ENCODE data around the gene SPTBN1.

SPTBN1 gene

DNA sequence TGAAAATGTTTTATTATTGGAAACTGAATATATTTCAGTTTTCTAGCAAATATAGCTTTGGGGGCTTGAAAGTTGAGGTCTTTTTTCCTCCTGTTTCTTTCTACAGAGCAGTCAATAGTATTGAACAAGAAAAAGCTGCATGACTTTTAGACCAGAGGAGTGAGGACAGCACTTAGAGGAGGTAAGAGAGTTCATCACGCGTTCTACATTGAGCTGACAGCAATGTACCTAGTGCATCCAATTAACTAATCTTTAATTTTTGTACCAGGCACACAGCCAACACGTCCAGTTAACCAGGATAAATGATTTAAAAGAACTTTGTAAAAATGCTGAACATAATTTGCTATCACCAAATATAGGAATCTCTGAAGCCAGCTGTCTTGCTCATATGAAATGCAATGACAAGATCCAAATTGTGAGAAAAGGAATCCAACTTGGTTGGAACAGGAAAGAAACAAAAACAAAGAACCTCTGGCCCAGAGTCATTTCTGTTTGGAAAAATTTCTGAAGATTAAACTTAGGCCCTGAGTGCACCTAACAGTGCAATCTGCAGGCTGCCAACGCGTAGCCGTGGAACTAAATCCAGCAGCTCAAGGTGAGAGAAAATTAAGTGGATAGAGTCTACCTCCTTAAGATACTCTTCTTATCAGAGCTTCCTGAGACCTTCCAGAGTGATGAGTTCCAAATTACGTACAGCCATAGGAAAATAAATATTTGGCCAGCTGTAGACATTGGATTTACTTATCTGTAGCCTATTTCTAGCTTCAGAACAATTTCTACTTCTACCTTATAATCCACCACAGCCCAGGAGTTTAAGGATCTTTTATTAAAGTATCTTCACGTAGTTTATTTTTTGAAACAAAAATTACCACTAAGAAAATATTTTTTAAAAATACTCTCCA is 20.6 kb upstream of the SPTBN1 start:
- ATAC-seq (ENCODE audit: insufficient read depth, low read depth) (no peak), DNase-seq (no peak)
- no peak for TF ChIP-seq EZH2 (IDR thresholded peaks at IDR 0.05; ENCODE audit: borderline replicate concordance, low read depth, low read length, severe bottlenecking)
- TF ChIP-seq, protein P1, sequence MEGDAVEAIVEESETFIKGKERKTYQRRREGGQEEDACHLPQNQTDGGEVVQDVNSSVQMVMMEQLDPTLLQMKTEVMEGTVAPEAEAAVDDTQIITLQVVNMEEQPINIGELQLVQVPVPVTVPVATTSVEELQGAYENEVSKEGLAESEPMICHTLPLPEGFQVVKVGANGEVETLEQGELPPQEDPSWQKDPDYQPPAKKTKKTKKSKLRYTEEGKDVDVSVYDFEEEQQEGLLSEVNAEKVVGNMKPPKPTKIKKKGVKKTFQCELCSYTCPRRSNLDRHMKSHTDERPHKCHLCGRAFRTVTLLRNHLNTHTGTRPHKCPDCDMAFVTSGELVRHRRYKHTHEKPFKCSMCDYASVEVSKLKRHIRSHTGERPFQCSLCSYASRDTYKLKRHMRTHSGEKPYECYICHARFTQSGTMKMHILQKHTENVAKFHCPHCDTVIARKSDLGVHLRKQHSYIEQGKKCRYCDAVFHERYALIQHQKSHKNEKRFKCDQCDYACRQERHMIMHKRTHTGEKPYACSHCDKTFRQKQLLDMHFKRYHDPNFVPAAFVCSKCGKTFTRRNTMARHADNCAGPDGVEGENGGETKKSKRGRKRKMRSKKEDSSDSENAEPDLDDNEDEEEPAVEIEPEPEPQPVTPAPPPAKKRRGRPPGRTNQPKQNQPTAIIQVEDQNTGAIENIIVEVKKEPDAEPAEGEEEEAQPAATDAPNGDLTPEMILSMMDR (IDR thresholded peaks at IDR 0.05; ENCODE audit: borderline replicate concordance, extremely low read depth, low read length, poor library complexity, severe bottlenecking) = no peak
- Histone ChIP-seq H2AFZ (ENCODE audit: low read depth, low read length) (no peak overlapping the region), H4K20me1 (ENCODE audit: insufficient read depth, low read length) (no peaks in the 10 kb centered on the region), H3K4me3 (ENCODE audit: low read depth in 1 of 2, low read length in 2 of 2) (no peak overlapping the region), H3K4me2 (ENCODE audit: insufficient read depth, low read length) (no peak overlapping the region), H3K9me3 (ENCODE audit: insufficient read depth, low read length, severe bottlenecking) (no peaks in the 10 kb centered on the region), H3K9ac (ENCODE audit: low read depth, low read length) (no peak overlapping the region), H3K27ac (ENCODE audit: low read length) (no peak overlapping the region), H3K4me1 (ENCODE audit: insufficient read depth, low read length) (no peaks in the 10 kb centered on the region), H3K36me3 (ENCODE audit: insufficient read depth, low read length) (no peaks in the 10 kb centered on the region), H3K79me2 (ENCODE audit: insufficient read depth, low read length) (no peaks in the 10 kb centered on the region), H3K27me3 (ENCODE audit: insufficient read depth, low read length, poor library complexity) (no peaks in the 10 kb centered on the region)

DNA sequence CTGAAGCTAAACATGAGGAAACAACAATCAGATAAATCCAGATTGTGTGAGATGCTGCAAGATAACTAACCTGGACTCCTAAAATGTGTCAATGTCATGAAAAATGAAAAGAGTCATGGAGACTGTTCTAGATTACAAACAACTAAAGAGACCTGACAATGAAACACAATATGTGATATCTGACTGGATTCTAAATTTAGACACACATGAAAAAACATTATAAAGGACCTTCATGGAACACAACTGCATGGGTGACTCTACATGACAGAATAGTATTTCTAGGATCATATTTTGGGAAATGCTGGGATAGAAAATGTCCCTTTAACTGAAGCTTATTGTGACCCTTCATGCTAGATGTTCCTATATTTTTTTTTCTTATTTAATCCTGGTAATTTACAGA is 18.5 kb upstream of the SPTBN1 start:
- no peaks in the 10 kb centered on the region for H4K20me1 ChIP-seq (ENCODE audit: insufficient read depth, low read length)
- no peaks in the 10 kb centered on the region for H3K4me1 ChIP-seq (ENCODE audit: insufficient read depth, low read length)
- no peaks in the 10 kb centered on the region for H3K9me3 ChIP-seq (ENCODE audit: insufficient read depth, low read length, severe bottlenecking)
- no peak overlapping the region for H3K27ac ChIP-seq (ENCODE audit: low read length)
- no peak for TF ChIP-seq EZH2 (IDR thresholded peaks at IDR 0.05; ENCODE audit: borderline replicate concordance, low read depth, low read length, severe bottlenecking)
- TF ChIP-seq, protein P1 (IDR thresholded peaks at IDR 0.05; ENCODE audit: borderline replicate concordance, extremely low read depth, low read length, poor library complexity, severe bottlenecking) = no peak
- no peaks in the 10 kb centered on the region for H3K27me3 ChIP-seq (ENCODE audit: insufficient read depth, low read length, poor library complexity)
- no peaks in the 10 kb centered on the region for H3K79me2 ChIP-seq (ENCODE audit: insufficient read depth, low read length)
- H3K36me3 ChIP-seq (ENCODE audit: insufficient read depth, low read length) = no peaks in the 10 kb centered on the region
- ATAC-seq (ENCODE audit: insufficient read depth, low read depth) = no peak
- no peak overlapping the region for H2AFZ ChIP-seq (ENCODE audit: low read depth, low read length)
- H3K4me3 ChIP-seq (ENCODE audit: low read depth in 1 of 2, low read length in 2 of 2) = no peak overlapping the region
- no peak for DNase-seq
- no peak overlapping the region for H3K4me2 ChIP-seq (ENCODE audit: insufficient read depth, low read length)
- H3K9ac ChIP-seq (ENCODE audit: low read depth, low read length) = no peak overlapping the region

DNA sequence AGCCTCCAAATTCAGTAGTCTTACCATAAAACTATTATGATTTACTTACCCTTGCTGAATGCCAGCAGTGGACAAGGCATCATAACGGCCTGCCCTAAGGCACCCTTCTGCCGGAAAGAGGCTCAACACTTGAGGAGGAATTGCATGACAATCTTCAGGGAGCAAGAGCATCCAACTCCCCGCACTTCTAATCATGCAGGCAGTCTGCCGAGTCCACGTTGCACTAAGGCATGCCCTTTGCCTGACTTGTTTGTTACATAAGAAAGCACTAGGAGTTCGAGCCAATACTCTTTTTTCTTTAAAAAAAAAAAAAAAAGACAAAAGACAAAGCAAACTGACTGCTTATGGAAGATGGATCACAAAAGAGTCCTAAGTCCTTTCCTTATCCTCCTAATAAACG is 17.9 kb upstream of the SPTBN1 start:
- Histone ChIP-seq H3K27ac (ENCODE audit: low read length) (no peak overlapping the region), H3K9me3 (ENCODE audit: insufficient read depth, low read length, severe bottlenecking) (no peaks in the 10 kb centered on the region), H4K20me1 (ENCODE audit: insufficient read depth, low read length) (no peaks in the 10 kb centered on the region), H3K9ac (ENCODE audit: low read depth, low read length) (no peak overlapping the region), H3K36me3 (ENCODE audit: insufficient read depth, low read length) (no peaks in the 10 kb centered on the region), H3K4me1 (ENCODE audit: insufficient read depth, low read length) (no peaks in the 10 kb centered on the region), H3K27me3 (ENCODE audit: insufficient read depth, low read length, poor library complexity) (no peaks in the 10 kb centered on the region), H3K79me2 (ENCODE audit: insufficient read depth, low read length) (no peaks in the 10 kb centered on the region), H2AFZ (ENCODE audit: low read depth, low read length) (no peak overlapping the region), H3K4me2 (ENCODE audit: insufficient read depth, low read length) (no peak overlapping the region), H3K4me3 (ENCODE audit: low read depth in 1 of 2, low read length in 2 of 2) (no peak overlapping the region)
- no peak for DNase-seq
- ATAC-seq (ENCODE audit: insufficient read depth, low read depth) = no peak
- TF ChIP-seq, protein P1 (IDR thresholded peaks at IDR 0.05; ENCODE audit: borderline replicate concordance, extremely low read depth, low read length, poor library complexity, severe bottlenecking) = no peak
- no peak for TF ChIP-seq EZH2 (IDR thresholded peaks at IDR 0.05; ENCODE audit: borderline replicate concordance, low read depth, low read length, severe bottlenecking)

All from DND-41 (cell line).